NCI-H146 treated with DMSO at 0.1 percent for 48 hours (cell line): ENCODE data around the gene ARHGAP23.
"Not testable (repeated sequence)": the region's sequence is repeated elsewhere in the genome, so short reads cannot be mapped to it uniquely, and the experiment has no call there.

Experiments used
- DNase-seq: peaks from one replicate; lab custom pipeline; 2025; ENCODE audit not compliant: unreplicated experiment; lab: John Stamatoyannopoulos, UW

Gene ARHGAP23

DNA sequence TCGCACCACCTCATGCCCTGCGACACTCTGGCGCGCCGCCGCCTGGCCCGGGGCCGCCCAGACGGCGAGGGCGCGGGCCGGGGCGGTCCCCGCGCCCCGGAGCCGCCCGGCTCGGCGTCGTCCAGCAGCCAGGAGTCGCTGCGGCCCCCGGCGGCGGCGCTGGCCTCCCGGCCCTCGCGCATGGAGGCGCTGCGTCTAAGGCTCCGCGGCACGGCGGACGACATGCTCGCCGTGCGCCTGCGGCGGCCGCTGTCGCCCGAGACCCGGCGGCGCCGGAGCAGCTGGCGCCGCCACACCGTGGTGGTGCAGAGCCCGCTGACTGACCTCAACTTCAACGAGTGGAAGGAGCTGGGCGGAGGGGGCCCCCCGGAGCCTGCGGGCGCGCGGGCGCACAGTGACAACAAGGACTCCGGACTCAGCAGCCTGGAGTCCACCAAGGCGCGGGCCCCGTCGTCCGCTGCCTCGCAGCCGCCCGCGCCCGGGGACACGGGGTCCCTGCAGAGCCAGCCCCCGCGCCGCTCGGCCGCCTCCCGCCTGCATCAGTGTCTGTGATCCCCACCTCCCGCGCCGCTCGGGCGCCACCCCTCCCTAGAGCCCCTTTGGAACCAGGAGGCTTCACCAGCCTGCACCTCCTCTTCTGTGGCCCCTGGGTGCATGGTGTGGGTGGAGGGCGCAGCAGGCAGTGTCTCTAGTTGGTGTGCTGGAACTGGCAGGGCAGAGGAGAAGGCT is 82.3 kb downstream of the ARHGAP23 start:
- no peak for DNase-seq

DNA sequence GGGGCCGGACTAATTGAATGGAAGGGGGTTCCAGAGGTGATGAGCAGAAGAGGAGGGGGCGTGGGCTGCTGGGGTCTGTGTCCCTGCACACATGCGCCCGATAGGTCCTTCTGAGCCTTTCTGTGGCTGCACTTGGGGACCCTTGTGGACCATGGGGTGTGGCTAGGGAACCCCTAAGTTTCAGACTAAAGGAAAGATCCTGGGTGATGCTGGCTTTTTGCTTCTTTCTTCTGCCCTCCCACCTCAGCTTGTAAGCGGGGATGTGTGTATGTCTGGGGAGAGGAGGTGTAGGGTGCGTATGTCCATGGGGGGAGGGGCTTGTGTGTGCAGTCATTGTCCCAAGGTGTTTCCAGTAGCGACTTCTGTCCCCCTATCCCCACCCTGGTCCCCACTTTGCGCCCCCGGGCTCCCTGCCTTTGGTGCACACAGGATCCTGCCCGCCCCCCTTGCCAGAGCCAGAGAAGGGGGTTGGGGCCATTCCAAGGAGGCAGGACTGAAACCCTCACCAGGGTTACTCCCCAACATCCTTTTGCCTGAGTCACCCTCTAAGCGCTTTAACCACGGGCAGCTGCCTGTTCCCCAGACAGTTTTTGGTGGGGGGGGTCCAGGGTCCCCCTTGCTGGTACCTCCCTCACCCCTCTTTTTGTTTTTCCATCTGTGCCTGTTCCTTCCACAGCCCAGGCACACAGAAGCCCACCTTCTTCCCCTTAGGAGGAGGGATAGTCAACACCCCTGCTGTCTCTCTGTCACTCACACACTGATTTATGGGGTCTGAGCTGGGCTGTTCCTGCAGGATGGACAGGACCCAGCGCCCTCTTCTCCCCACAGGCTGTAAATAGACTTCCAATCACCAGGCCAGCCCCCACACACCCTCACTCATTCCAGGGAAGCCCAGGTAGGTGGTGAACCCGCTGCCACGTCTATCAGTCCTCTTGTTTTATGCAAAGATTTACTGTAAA is 83.2 kb downstream of the ARHGAP23 start:
- no peak for DNase-seq

DNA sequence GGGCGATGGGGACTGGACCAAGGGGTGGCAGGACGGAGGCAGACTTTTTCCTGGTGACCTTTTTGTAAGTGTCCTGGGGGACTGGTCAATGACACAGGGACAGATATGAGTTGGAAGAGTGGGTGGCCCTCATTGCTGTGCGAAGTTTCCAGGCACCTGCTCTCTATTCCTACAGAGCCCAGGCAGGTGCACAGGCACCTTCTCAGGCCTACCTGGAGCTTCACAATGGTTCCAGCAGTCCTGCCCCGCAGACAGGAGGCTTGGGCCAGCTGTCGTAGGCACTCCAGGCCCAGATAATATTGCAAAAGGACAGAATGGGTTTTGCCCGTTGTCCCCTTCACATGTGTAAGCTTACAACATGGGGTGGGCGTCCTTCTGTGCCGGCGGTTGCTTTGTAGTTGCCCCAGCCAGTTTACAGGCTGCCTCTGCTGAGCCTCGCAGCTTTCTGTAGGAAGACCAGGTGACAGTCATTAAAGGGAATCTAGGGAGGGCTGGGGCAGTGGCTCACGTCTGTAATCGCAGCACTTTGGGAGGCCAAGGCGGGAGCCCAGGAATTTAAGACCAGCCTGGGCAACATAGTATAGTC is 84.3 kb downstream of the ARHGAP23 start:
- DNase-seq: no peak

DNA sequence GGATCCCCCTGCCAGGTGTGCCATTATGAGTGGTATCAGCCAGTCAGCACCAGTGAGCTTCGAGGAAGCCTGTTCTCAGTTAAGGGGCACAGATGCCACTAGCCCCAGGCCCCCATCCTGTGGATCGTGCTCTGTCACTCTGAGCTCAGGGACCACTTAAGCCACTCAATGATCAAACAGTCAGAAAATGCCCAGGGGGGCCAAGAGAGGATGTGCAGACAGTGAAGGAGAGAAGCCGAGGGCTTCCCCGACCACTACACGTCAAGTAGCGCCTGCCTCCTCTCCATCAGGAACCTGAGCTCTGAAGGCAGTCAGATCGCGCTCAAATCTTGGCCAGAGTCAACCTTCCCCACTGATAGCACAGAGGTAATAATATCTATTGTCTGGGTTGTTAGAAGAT is 98.3 kb downstream of the ARHGAP23 start:
- not testable (repeated sequence) for DNase-seq

DNA sequence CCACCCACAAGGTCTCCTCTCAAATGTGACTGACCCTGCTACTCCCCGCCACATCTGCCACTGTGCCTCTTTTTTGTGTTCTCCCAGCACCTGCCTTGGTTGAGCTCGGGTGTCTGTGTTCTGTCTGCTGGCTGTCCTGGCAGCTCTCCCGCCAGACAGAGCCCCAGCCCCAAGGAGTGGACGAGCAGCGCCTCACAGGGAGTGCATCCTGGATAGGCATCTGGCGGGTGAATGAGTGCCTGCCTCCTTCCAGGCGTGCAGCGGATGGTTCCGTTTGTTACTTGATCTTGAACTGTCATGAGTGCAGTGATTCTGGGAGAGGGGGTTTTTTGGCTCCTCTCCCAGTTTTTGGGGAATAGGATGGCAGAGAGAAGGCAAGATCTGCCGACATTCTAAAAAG is 99.9 kb downstream of the ARHGAP23 start:
- not testable (repeated sequence) for DNase-seq

DNA sequence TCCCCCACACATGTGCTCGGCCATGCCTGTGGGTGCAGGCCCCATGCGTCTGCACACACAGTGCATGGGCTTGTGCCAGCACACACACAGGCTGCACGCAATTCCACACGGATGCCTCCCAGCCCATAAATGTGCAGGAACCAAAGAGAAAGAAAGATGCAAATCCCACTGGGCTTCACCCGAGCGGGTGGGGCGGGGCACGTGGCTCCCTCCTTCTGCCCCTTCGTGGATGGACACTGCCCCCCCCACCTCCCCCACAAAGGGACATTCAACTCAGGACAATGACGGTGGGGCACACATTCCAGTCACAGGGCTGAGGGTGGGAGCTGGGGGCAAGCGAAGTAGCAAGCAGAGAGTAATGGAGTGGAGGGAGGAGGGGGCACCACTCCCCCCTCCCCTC is 102.6 kb downstream of the ARHGAP23 start:
- not testable (repeated sequence) for DNase-seq

DNA sequence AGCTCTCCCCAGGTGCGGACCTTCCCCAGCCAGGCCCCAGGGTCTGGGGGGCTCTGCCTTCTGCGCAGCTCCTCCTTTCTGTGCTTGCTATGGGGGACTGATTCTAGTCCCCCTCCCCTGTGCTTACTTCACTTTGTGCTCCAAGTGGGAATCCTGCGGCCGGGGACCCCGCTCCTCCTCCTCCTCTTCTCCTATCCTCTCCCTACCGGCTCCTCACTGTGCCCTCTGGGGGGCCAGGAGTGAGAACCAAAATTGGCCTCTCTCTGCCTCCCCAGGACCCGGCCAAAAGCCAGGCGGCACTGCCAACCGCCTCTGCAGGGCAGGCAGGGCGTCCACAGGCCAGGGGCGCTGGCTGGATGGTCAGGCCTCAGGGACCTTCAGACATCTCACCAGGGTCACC is 103.5 kb downstream of the ARHGAP23 start:
- not testable (repeated sequence) for DNase-seq

DNA sequence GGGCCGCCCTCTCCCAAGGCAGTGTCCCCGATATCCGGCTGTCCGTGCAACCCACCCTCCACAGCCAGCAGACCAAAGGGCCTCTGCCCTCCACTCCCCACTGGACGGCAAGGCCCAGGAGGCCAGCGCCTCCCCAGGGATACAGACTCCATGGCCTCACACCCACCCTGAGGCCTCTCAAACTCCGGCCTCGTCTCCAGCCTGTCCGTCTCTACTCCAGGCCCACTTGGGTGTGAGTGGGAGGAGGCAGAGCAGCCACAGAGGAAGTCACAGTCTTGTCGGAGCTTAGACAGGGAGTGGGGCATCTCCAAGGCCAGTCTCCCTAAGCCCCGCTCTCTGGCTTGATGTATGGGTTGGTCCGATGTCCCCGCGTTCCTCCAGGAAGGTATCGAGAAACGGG is 104.2 kb downstream of the ARHGAP23 start:
- DNase-seq: no peak

- no peak for DNase-seq
These were observed 105.0 kb downstream of the ARHGAP23 start for GRCh38 chr17:38533241-38533640.

DNA sequence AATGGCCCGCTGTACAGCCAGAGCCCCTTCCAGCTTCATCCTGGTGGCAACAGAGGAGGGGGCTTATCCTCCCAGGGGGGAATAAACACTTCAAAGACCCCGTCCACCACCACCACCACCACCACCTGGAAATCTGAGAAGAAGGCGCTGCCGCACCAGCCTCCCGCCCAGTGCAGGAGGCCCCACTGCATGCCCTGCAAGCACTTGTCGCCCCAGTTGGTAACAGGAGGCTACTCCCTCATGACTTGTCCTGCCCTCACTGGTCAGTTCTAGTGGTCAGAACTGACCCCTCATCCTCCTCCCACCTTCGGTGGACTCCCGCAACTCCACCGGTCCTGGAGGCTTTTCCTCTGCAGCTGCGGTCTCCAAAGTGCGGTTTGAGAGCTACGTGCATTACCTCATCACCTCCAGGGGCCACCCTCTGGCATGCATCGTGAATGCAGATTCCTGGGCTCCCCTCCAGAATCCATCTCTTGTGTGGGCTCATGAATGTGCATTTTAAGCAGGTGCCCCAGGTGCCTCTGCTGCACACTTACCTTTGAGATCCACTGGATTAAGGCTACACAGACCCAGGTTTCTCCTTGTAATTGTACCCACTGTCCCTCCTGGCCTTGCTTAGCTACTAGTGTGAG is 105.7 kb downstream of the ARHGAP23 start:
- no peak for DNase-seq

DNA sequence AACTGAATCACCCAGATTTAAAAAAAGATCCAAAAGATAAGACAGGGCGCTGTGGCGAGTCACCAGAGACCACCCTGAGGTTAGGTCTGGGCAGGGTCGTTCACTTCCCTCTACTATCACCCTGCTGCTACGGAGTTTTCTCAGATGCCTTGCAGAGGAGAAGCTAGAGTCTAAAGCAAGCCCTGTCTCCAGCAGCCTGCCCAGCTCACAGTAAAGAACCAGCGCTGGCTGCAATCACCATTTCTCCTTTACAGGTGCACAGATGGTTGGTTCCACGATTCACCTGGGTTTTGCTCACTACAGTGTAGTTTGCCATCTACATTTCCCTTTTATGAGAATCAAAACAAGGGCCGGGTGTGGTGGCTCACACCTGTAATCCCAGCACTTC is 106.2 kb downstream of the ARHGAP23 start:
- no peak for DNase-seq

GRCh38 chr17:38535886-38536285 is 107.6 kb downstream of the ARHGAP23 start:
- no peak for DNase-seq

DNA sequence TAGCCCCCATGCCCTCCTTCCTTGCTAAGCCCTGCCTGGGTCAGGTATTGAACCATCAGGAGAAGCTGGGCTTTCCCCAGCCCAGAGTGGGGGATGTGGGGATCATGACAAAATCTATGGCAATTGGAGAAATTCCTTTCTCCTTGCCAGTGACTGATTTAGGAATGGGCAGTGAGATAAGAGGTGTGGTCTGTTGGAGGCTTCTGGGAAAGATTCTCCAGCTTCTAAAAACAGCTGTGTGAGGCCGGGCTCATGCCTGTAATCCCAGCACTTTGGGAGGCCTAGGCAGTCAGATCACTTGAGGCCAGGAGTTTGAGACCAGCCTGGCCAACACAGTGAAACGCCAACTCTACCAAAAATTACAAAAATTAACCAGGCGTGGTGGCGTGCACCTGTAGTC is 108.4 kb downstream of the ARHGAP23 start:
- DNase-seq: no peak

DNA sequence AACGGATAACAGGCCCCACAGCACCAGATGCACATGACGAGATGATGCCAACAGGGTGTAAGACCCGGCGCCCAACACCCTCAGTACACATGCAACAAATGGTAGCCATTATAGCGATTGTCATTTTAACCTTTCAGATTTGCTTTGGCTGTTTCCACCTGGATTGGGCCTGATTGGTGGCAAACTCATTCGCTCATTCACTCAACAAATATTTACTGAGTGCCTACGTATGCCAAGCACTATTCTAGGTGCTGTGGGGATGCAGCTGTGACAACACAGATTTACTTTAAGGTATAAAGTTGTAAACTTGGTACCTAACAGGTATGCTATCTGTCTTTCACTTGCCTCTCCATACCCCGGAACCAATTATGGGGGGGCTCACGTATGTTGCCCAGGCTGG is 110.6 kb downstream of the ARHGAP23 start:
- peak; percentile 88 for DNase-seq

DNA sequence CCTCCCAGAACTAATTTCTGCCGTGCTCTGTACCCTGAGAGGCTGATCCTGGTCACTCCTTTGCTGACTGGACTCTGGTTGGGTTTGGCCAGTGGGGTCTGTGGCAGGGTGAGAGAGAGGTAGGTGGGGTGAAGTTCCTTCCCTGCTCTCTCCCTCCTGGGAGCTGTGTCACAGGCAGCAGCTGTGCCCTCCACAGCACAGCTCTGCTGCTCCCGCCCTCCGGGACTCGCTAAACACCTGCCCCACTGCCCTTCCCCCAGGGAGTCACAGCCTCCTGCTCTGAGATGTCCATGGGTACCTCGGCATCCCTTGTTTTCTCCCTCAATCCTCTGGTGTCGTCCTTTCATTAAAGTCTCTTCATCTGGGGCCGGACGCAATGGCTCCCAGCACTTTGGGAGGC is 111.1 kb downstream of the ARHGAP23 start:
- peak; percentile 69 for DNase-seq

DNA sequence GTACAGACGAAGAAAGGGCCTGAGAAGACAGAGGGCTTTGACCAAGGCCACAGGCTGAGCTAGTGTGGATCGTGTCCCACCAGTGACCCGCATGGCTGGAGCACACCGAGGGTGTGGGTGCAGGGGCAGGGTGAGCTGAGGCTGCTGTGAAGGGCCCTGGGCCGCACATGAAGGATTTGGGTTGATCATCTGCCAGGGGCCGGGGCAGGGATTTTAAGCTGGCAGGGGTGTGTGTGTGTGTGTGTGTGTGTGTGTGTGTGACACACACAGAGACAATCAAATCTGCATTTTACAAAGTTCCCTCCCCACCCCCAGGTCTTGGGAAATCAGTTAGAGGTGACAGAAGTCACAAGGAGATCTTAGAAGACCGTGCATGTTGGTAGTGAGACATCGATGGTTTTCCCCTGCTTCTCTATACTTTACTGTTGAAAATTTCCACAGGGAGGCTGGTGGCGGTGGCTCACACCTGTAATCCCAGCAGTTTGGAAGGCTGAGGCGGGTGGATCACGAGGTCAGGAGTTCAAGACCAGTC is 112.3 kb downstream of the ARHGAP23 start:
- DNase-seq: no peak

DNA sequence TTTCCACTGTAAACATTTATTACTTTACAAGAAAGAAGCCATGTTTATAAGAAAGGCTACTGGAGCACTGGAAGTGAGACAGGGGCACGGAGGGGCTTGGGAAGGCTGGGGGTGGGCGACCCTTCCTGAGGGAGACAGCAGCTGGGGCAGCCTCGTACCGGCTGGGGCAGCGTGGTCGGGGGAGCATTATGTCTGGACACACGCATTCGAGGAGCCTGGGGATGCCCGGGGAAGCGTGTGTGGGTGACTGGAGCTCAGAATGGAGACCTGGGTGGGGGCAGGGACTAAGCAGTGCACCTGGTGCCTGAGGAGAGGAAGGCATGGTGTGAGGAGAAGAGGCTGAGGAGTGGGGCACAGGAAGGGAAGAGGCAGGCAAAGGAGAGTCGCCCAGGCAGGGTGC is 113.0 kb downstream of the ARHGAP23 start:
- DNase-seq: no peak

GRCh38 chr17:38542286-38542685 is 114.0 kb downstream of the ARHGAP23 start:
- no peak for DNase-seq

- no peak for DNase-seq
These were observed 115.3 kb downstream of the ARHGAP23 start for GRCh38 chr17:38543403-38544174.

DNA sequence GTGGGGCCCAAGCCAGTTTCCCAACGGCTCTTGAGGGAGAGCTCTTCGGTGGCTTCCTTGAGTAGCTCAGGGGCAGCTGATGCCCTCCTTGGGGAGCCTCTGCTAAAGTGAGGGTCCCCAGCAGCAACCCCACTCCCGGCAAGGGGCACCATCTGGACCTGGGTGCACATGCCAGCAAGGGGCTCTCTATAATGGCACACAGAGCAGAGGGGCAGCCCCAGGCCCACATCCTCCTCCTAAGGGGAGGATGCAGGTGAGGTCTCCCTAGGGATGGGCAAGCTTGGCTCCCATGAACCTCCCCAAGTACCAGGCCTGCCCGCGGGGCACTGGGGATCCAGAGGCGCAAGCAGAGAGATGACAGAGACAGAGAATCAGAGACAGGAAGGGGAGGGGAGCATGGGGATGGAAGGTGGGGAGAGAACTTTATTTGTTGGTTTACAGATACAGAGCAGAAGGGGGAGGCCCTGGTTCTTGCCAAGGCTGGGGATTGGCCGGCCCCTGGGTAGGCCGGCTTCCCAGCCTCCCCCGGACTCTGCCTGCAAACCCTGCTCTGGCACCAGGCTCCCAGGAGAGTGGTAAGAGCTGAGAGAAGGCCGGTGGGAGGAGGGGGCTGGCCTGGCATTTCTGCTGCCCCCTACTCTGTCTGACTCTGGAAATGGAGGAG is 116.0 kb downstream of the ARHGAP23 start:
- DNase-seq: no peak
